ENCODE measurements around the gene IKZF2.

IKZF2 gene

DNA sequence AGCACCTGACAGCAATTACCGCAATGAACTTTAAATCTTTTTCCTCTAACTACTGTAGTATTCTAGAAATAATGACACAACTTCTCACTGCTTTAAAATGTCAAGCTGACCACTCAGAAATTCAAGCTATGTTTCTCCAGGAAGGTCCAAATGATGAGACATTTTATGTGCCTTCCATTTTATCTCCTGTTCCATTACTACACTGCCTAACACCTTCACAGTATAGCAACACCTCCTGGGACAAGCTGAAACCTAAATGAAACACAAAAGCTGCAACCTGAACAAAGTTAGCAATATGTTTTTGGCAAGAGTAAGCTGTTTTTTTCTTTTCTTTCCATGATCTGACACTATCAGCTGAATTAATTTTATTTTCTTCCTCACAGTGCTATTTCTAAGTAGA, 81.9 kb downstream of the IKZF2 start:
- Histone ChIP-seq H3K4me3 (ENCODE audit: low read depth, low read length) (no peak overlapping the region), H3K4me1 (no peaks in the 10 kb centered on the region), H3K36me3 (no peaks in the 10 kb centered on the region), H3K9me3 (no peaks in the 10 kb centered on the region), H3K27me3 (peaks cover 11% of the 10 kb centered on the region)
- TF ChIP-seq, protein P1, sequence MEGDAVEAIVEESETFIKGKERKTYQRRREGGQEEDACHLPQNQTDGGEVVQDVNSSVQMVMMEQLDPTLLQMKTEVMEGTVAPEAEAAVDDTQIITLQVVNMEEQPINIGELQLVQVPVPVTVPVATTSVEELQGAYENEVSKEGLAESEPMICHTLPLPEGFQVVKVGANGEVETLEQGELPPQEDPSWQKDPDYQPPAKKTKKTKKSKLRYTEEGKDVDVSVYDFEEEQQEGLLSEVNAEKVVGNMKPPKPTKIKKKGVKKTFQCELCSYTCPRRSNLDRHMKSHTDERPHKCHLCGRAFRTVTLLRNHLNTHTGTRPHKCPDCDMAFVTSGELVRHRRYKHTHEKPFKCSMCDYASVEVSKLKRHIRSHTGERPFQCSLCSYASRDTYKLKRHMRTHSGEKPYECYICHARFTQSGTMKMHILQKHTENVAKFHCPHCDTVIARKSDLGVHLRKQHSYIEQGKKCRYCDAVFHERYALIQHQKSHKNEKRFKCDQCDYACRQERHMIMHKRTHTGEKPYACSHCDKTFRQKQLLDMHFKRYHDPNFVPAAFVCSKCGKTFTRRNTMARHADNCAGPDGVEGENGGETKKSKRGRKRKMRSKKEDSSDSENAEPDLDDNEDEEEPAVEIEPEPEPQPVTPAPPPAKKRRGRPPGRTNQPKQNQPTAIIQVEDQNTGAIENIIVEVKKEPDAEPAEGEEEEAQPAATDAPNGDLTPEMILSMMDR (IDR thresholded peaks at IDR 0.05; ENCODE audit: low read depth, low read length), result no peak
- no peak for DNase-seq

- H3K36me3 ChIP-seq, result no peaks in the 10 kb centered on the region
- peaks cover 11% of the 10 kb centered on the region for H3K27me3 ChIP-seq
- TF ChIP-seq, protein P1 (IDR thresholded peaks at IDR 0.05; ENCODE audit: low read depth, low read length), result no peak
- no peak overlapping the region for H3K4me3 ChIP-seq (ENCODE audit: low read depth, low read length)
- H3K9me3 ChIP-seq, result no peaks in the 10 kb centered on the region
- DNase-seq, result no peak
- H3K4me1 ChIP-seq, result no peaks in the 10 kb centered on the region
Observed at GRCh38 chr2:213068676-213069359, 82.6 kb downstream of the IKZF2 start.

GRCh38 chr2:213067888-213068287, 83.5 kb downstream of the IKZF2 start:
- DNase-seq, result no peak
- TF ChIP-seq, protein P1 (IDR thresholded peaks at IDR 0.05; ENCODE audit: low read depth, low read length), result no peak
- H3K4me1 ChIP-seq, result no peaks in the 10 kb centered on the region
- no peaks in the 10 kb centered on the region for H3K9me3 ChIP-seq
- no peak overlapping the region for H3K4me3 ChIP-seq (ENCODE audit: low read depth, low read length)
- H3K36me3 ChIP-seq, result no peaks in the 10 kb centered on the region
- peaks cover 11% of the 10 kb centered on the region for H3K27me3 ChIP-seq

- Histone ChIP-seq H3K4me3 (ENCODE audit: low read depth, low read length) (no peak overlapping the region), H3K36me3 (no peaks in the 10 kb centered on the region), H3K27me3 (peaks cover 11% of the 10 kb centered on the region), H3K4me1 (no peaks in the 10 kb centered on the region), H3K9me3 (no peaks in the 10 kb centered on the region)
- DNase-seq, result no peak
- TF ChIP-seq, protein P1 (IDR thresholded peaks at IDR 0.05; ENCODE audit: low read depth, low read length), result no peak
Observed at GRCh38 chr2:213066443-213066743, 85.0 kb downstream of the IKZF2 start.

GRCh38 chr2:213065583-213066442, 85.6 kb downstream of the IKZF2 start:
- H3K9me3 ChIP-seq, result no peaks in the 10 kb centered on the region
- peaks cover 8% of the 10 kb centered on the region for H3K27me3 ChIP-seq
- H3K36me3 ChIP-seq, result no peaks in the 10 kb centered on the region
- no peaks in the 10 kb centered on the region for H3K4me1 ChIP-seq
- no peak overlapping the region for H3K4me3 ChIP-seq (ENCODE audit: low read depth, low read length)
- TF ChIP-seq, protein P1 (IDR thresholded peaks at IDR 0.05; ENCODE audit: low read depth, low read length), result no peak
- DNase-seq, result peak; percentile 7

GRCh38 chr2:213064099-213064498, 87.3 kb downstream of the IKZF2 start:
- Histone ChIP-seq H3K9me3 (no peaks in the 10 kb centered on the region), H3K36me3 (no peaks in the 10 kb centered on the region), H3K4me3 (ENCODE audit: low read depth, low read length) (no peak overlapping the region), H3K4me1 (no peaks in the 10 kb centered on the region), H3K27me3 (peaks cover 3% of the 10 kb centered on the region; the same call in 1 of the 2 replicates)
- no peak for DNase-seq
- TF ChIP-seq, protein P1 (IDR thresholded peaks at IDR 0.05; ENCODE audit: low read depth, low read length), result no peak
